Ovary (tissue), 9 donors: ENCODE data around the gene KCNJ10. TPM values are rescaled to one million over a fixed set of nuclear protein-coding genes. Genes with fewer than 3 reads are reported as not detected.

Experiments used
- DNase-seq, 5 donors: peaks; one replicate each; pipeline ENCODE4 v3.0.0-alpha.2; 2019 to 2020
- H3K27ac ChIP-seq, 2 donors: fragments of 200-600 bp; one replicate each; pipeline versions ENCODE4 v1.5.1 to v1.8.0; 2019 to 2022
- H3K27me3 ChIP-seq: fragments of 200-600 bp; one replicate; pipeline ENCODE4 v1.8.0; 2022
- H3K36me3 ChIP-seq: fragments of 200-600 bp; sonication (generic); one replicate; pipeline ENCODE4 v1.5.1; 2019
- H3K4me1 ChIP-seq: one replicate; pipeline ENCODE4 v1.8.1; 2013; ENCODE audit warnings: mild to moderate bottlenecking, moderate library complexity; ENCODE audit not compliant: insufficient read depth
- H3K4me3 ChIP-seq: fragments of 200-600 bp; sonication (generic); one replicate; pipeline ENCODE4 v1.5.1; 2017
- H3K9me3 ChIP-seq, 2 donors: fragments of 200-600 bp in 1 of 2; sonication (generic) in 1 of 2; one replicate each; pipeline versions ENCODE4 v1.5.1 to v1.8.1; 2013 to 2019; ENCODE audit warnings: mild to moderate bottlenecking in 1 of 2, moderate library complexity in 1 of 2
- CTCF ChIP-seq, 3 donors: fragments of 450-650 bp in 2 of 3; fragments of 200-600 bp in 1 of 3; IDR thresholded peaks; one replicate each; pipeline versions ENCODE4 v1.5.1 to v1.8.0; 2016 to 2022; ENCODE audit warnings: antibody characterized with exemption in 3 of 3, mild to moderate bottlenecking in 1 of 3
- EP300 ChIP-seq: sonication (generic); formaldehyde crosslinking; IDR thresholded peaks from one replicate; pipeline ENCODE4 v1.6.1; 2017; ENCODE audit warnings: antibody characterized with exemption
- POLR2A ChIP-seq: fragments of 450-650 bp; IDR thresholded peaks from one replicate; pipeline ENCODE4 v1.6.1; 2017; ENCODE audit warnings: antibody characterized with exemption, mild to moderate bottlenecking, moderate library complexity
- WGBS, 3 donors: extraction: QIAGEN DNeasy Blood & Tissue Kit in 1 of 3; methylation state at CpG; one replicate each; pipeline versions ENCODE4 v1.1.5 to v1.1.7; 2013 to 2017; 5-methylcytosine and 5-hydroxymethylcytosine counted together
- intact Hi-C, 4 donors: fragments of 100-400 bp; cut with DNase I; formaldehyde crosslinking; loops; one replicate each; pipeline versions ENCODE4 v1.11.0 to v1.15.1; 2022 to 2023
- polyA plus RNA-seq, 2 donors: library from polyadenylated mRNA; stranded (reverse); fragments of 200-250 nt in 1 of 2; fragments of 350-450 nt in 1 of 2; fragmentation: Illumina TruSeq in 1 of 2; extraction: RNeasy Lipid Tissue Mini Kit (QIAGEN cat#74804) in 1 of 2; gene quantifications; one replicate each; pipeline ENCODE4 v1.2.3, GENCODE V29; 2013 to 2014
- total RNA-seq, 7 donors: library from RNA; depleted of rRNA in 2 of 7; stranded (reverse); fragments of >200 nt in 2 of 7; fragmentation: NEBNext Ultra II Directional in 3 of 7; extraction: Animal tissue kit (Norgen Biotek cat#: 25700) in 3 of 7; gene quantifications; one replicate each; pipeline versions ENCODE4 v1.1.0 to v1.2.4, GENCODE V29; 2016 to 2023
- donor health status: DM: no; HTN: no; CAD: no; lungs with moderate emphysema.
- donor health status: DM: no; HTN: no; CAD: no.
- donor health status: Bipolar disorder and iron deficiency.
- donor health status: DM: yes; HTN: yes; CAD: no.
- donor health status: DM: no; HTN: no; CAD: no.
- donor health status: DM: yes; HTN: yes; CAD: no.

KCNJ10 gene
- total and polyA plus RNA-seq, 9 donors: 0.02 to 0.28 (median 0.17) TPM; not detected in 5

GRCh38 chr1:159960721-159961381 is 109.1 kb downstream of the KCNJ10 start:
- H3K27ac ChIP-seq: no peak overlapping the region
- peak in 1 of 5 donors; percentile 61 for DNase-seq
- WGBS, 3 donors: 10 to 22% (median 17%) methylated on average over 5 of the region's 5 CpGs
- H3K9me3 ChIP-seq: no peaks in the 10 kb centered on the region
- no peak for TF ChIP-seq EP300
- TF ChIP-seq POLR2A: no peak
- no peak for TF ChIP-seq CTCF (IDR thresholded peaks at IDR 0.05)
- H3K27me3 ChIP-seq: no peaks in the 10 kb centered on the region
- intact Hi-C loops: no loop called here
- H3K4me3 ChIP-seq: no peak overlapping the region
- no peaks in the 10 kb centered on the region for H3K4me1 ChIP-seq
- no peaks in the 10 kb centered on the region for H3K36me3 ChIP-seq

- H3K27ac ChIP-seq: no peak overlapping the region
- no peaks in the 10 kb centered on the region for H3K4me1 ChIP-seq
- H3K4me3 ChIP-seq: no peak overlapping the region
- DNase-seq: no peak
- H3K9me3 ChIP-seq: no peaks in the 10 kb centered on the region
- H3K36me3 ChIP-seq: no peaks in the 10 kb centered on the region
- no peaks in the 10 kb centered on the region for H3K27me3 ChIP-seq
- 63 to 78% (median 66%) methylated on average over 4 of the region's 4 CpGs for WGBS, 3 donors
- TF ChIP-seq CTCF (IDR thresholded peaks at IDR 0.05) (no peak), EP300 (no peak), POLR2A (no peak)
- intact Hi-C loops: no loop called here
Measured at GRCh38 chr1:159959451-159959850, 110.5 kb downstream of the KCNJ10 start.

GRCh38 chr1:159958719-159959380 is 111.1 kb downstream of the KCNJ10 start:
- no peak overlapping the region for H3K4me3 ChIP-seq
- no peaks in the 10 kb centered on the region for H3K27me3 ChIP-seq
- H3K4me1 ChIP-seq: no peaks in the 10 kb centered on the region
- intact Hi-C loops: no loop called here
- TF ChIP-seq POLR2A: no peak
- no peak for TF ChIP-seq EP300
- TF ChIP-seq CTCF (IDR thresholded peaks at IDR 0.05): no peak
- no peak for DNase-seq
- WGBS, 3 donors: 59 to 67% (median 61%) methylated on average over 3 of the region's 3 CpGs
- H3K9me3 ChIP-seq: no peaks in the 10 kb centered on the region
- H3K27ac ChIP-seq: no peak overlapping the region
- no peaks in the 10 kb centered on the region for H3K36me3 ChIP-seq

GRCh38 chr1:159957824-159958268 is 112.1 kb downstream of the KCNJ10 start:
- Histone ChIP-seq H3K27ac (no peak overlapping the region), H3K4me3 (no peak overlapping the region), H3K27me3 (no peaks in the 10 kb centered on the region), H3K9me3 (no peaks in the 10 kb centered on the region), H3K36me3 (no peaks in the 10 kb centered on the region), H3K4me1 (no peaks in the 10 kb centered on the region)
- no peak for TF ChIP-seq POLR2A
- no peak for TF ChIP-seq CTCF (IDR thresholded peaks at IDR 0.05)
- TF ChIP-seq EP300: no peak
- no peak for DNase-seq
- WGBS, 3 donors: 41 to 50% (median 41%) methylated on average over 9 of the region's 9 CpGs
- intact Hi-C loops: no loop called here
